ENCODE results near the gene SULT4A1. TPM values are rescaled to one million over a fixed set of nuclear protein-coding genes. Genes with fewer than 3 reads are reported as not detected.

SULT4A1 gene
- total RNA-seq, 4 donors from 2014 or later = 1.0 to 1.3 (median 1.3) TPM

GRCh38 chr22:43819931-43820640 lies 42.2 kb downstream of the SULT4A1 start:
- Histone ChIP-seq H3K9me3 (no peaks in the 10 kb centered on the region), H3K4me1 (no peaks in the 10 kb centered on the region), H3K4me3 (no peak overlapping the region), H3K27me3 (peaks cover 0 to 59% (median 0%) of the 10 kb centered on the region in 4 donors), H3K27ac (replicated peaks in 1 of 4) (no peak overlapping the region), H3K36me3 (no peaks in the 10 kb centered on the region)
- DNase-seq (ENCODE audit: extremely low spot score) = no peak
- 77% methylated on average over 13 of the region's 13 CpGs for WGBS
- TF ChIP-seq POLR2A (IDR thresholded peaks at IDR 0.05; ENCODE audit: low read depth) (no peak), EP300 (IDR thresholded peaks at IDR 0.05) (no peak), POLR2AphosphoS5 (IDR thresholded peaks at IDR 0.05) (no peak), CTCF (IDR thresholded peaks at IDR 0.05) (no peak)
- intact Hi-C loops (cut with DNase I) = loop anchor here (10.0 kb wide), 2 partner anchors 135 to 435 kb away; partner anchors contain the start of gene SAMM50

- TF ChIP-seq EP300 (IDR thresholded peaks at IDR 0.05) = no peak
- no peak for TF ChIP-seq CTCF (IDR thresholded peaks at IDR 0.05)
- TF ChIP-seq POLR2A (IDR thresholded peaks at IDR 0.05; ENCODE audit: low read depth) = no peak
- TF ChIP-seq POLR2AphosphoS5 (IDR thresholded peaks at IDR 0.05) = no peak
- 89% methylated on average over 12 of the region's 12 CpGs for WGBS
These were observed 42.8 kb downstream of the SULT4A1 start for GRCh38 chr22:43819421-43819921.

GRCh38 chr22:43818981-43819380 lies 43.3 kb downstream of the SULT4A1 start:
- Histone ChIP-seq H3K36me3 (no peaks in the 10 kb centered on the region), H3K4me3 (no peak overlapping the region), H3K27me3 (peaks cover 0 to 48% (median 0%) of the 10 kb centered on the region in 4 donors), H3K27ac (replicated peaks in 1 of 4) (no peak overlapping the region), H3K9me3 (no peaks in the 10 kb centered on the region), H3K4me1 (no peaks in the 10 kb centered on the region)
- TF ChIP-seq CTCF (IDR thresholded peaks at IDR 0.05) = no peak
- no peak for TF ChIP-seq EP300 (IDR thresholded peaks at IDR 0.05)
- TF ChIP-seq POLR2AphosphoS5 (IDR thresholded peaks at IDR 0.05) = no peak
- TF ChIP-seq POLR2A (IDR thresholded peaks at IDR 0.05; ENCODE audit: low read depth) = no peak
- no peak for DNase-seq (ENCODE audit: extremely low spot score)
- 80% methylated on average over 9 of the region's 11 CpGs for WGBS
- intact Hi-C loops (cut with DNase I) = loop anchor here (10.0 kb wide), 1 partner anchor 136 kb away; the partner anchor contains the start of gene SAMM50

More at GRCh38 chr22:43819421-43819921, 42.8 kb downstream of the SULT4A1 start:
- peaks cover 0 to 53% (median 0%) of the 10 kb centered on the region in 4 donors for H3K27me3 ChIP-seq
- no peak overlapping the region for H3K4me3 ChIP-seq
- H3K27ac ChIP-seq (replicated peaks in 1 of 4) = no peak overlapping the region
- no peaks in the 10 kb centered on the region for H3K4me1 ChIP-seq
- intact Hi-C loops (cut with DNase I) = loop anchor here (10.0 kb wide), 1 partner anchor 135 kb away; the partner anchor contains the start of gene SAMM50
- no peaks in the 10 kb centered on the region for H3K9me3 ChIP-seq
- H3K36me3 ChIP-seq = no peaks in the 10 kb centered on the region
- no peak for DNase-seq (ENCODE audit: extremely low spot score)

GRCh38 chr22:43817402-43817801 lies 44.9 kb downstream of the SULT4A1 start:
- no peak for DNase-seq (ENCODE audit: extremely low spot score)
- H3K4me3 ChIP-seq = no peak overlapping the region
- peaks cover 0 to 35% (median 0%) of the 10 kb centered on the region in 4 donors for H3K27me3 ChIP-seq
- TF ChIP-seq CTCF (IDR thresholded peaks at IDR 0.05) (no peak), POLR2A (IDR thresholded peaks at IDR 0.05; ENCODE audit: low read depth) (no peak), EP300 (IDR thresholded peaks at IDR 0.05) (no peak), POLR2AphosphoS5 (IDR thresholded peaks at IDR 0.05) (no peak)
- H3K9me3 ChIP-seq = no peaks in the 10 kb centered on the region
- intact Hi-C loops (cut with DNase I) = loop anchor here (10.0 kb wide), 1 partner anchor 137 kb away; the partner anchor contains the start of gene SAMM50
- no peaks in the 10 kb centered on the region for H3K36me3 ChIP-seq
- WGBS = 95% methylated on average over 9 of the region's 9 CpGs
- H3K4me1 ChIP-seq = peaks cover 8 to 12% (median 10%) of the 10 kb centered on the region in 4 donors
- no peak overlapping the region for H3K27ac ChIP-seq (replicated peaks in 1 of 4)
